NCI-H2171 (cell line): ENCODE results near the gene KRTAP1-5.
"Not testable (repeated sequence)": the region's sequence is repeated elsewhere in the genome, so short reads cannot be mapped to it uniquely, and the experiment has no call there.

ENCODE experiments used
- DNase-seq: peaks from one replicate; lab custom pipeline; 2025; lab: John Stamatoyannopoulos, UW

KRTAP1-5 gene, protein sequence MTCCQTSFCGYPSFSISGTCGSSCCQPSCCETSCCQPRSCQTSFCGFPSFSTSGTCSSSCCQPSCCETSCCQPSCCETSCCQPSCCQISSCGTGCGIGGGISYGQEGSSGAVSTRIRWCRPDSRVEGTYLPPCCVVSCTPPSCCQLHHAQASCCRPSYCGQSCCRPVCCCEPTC

GRCh38 chr17:41026715-41027471 is at the start of gene KRTAP1-5:
KRTAP1-5 (minus strand) TSS chr17:41027208; CDS start chr17:41027155, 53 bp downstream.
- DNase-seq = no peak

GRCh38 chr17:41076788-41077187 is 49.8 kb upstream of the KRTAP1-5 start:
- no peak for DNase-seq

- no peak for DNase-seq
These were observed 46.7 kb upstream of the KRTAP1-5 start for GRCh38 chr17:41073676-41074075.

- DNase-seq = no peak
These were observed 44.8 kb upstream of the KRTAP1-5 start for GRCh38 chr17:41071606-41072360.

DNA sequence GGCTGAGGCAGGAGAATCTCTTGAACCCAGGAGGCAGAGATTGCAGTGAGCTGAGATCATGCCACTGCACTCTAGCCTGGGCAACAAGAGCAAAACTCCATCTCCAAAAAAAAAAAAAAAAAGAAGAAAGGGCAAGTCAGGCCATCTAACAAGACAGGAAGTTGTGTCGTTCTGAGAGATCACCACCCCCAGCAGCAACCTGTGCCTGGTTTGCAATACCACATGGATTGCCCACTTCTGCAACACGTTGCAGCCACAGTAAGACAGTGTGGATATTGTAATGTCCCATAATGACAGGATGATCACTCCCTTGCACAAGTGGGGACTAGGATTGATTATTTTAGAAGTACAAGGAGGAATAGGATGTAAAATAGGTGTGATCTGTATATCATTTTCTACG is 42.0 kb upstream of the KRTAP1-5 start:
- no peak for DNase-seq

GRCh38 chr17:41067281-41067680 is 40.3 kb upstream of the KRTAP1-5 start:
- DNase-seq = no peak

DNA sequence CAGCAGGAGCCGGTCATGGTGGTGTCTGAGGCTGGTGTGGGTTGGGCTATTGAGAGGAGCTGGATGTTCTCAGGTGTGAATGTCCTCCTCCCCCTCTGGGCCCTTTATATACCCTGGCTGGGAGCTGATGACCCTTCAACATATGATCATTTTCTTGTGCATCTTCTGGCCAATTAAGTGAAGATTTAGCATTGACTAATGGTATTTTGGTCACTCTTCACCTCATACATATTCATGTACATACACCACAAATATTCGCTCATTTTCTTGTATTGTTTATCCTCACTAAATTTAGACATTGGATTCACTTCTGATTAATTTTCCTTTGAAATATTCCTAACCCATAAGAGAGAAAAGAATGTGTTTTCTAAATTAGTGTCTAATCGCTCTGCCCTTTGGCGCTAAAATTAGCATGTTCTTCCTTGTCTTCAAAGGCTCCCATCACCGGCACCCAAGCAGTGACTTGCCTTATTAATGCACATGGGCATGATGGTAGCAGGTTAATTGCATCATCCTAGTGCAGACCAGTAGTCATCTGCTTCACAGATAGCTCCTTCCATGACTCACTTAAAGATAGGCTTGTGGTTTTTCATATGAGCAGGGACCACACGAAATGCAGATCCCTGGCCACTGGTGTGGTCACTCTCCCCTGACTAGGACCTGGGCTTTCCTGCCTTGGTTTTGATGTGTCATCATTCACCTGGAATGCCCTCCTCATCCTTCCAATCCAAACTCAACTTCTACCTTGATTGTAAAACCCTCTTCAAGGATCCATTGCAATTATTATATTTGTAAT is 39.0 kb upstream of the KRTAP1-5 start, which contains the start of gene KRTAP2-4:
Gene KRTAP2-4, minus strand, starts transcription at position 51 of the 796 bp plus-strand sequence. Its CDS starts 34 bp downstream, at position 17.
- DNase-seq = no peak

DNA sequence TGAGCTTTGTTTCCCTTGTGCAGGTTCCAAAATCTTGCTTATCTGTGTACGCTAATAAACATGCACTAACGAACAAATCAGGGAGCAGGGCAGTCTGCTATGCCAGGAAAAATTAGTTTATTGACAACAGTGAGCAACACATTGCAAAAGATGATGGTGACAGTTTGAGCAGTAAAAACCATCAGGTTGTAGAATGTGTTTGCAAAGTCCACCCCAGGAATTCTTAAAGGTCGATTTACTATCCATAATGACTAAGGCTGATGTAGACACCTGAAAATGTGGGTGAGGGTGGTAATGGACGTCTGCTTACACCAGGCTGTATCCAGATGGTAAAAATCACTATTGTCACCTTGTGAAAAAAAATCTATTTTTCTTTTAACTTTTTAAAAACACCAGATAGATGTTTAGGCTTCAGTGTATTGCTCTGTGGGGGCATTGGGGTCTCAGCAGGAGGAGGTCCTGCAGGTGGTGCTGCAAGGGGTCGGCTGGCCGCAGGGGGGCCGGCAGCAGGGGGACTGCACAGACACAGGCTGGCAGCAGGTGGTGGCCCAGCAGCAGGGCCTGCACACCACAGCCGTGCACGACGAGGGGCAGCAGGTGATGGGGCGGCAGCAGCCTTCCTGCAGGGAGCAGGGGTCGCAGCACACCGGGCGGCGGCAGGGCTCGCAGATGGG is 38.1 kb upstream of the KRTAP1-5 start:
- DNase-seq = not testable (repeated sequence)

- no peak for DNase-seq
These were observed 37.3 kb upstream of the KRTAP1-5 start for GRCh38 chr17:41064301-41064700.

DNA sequence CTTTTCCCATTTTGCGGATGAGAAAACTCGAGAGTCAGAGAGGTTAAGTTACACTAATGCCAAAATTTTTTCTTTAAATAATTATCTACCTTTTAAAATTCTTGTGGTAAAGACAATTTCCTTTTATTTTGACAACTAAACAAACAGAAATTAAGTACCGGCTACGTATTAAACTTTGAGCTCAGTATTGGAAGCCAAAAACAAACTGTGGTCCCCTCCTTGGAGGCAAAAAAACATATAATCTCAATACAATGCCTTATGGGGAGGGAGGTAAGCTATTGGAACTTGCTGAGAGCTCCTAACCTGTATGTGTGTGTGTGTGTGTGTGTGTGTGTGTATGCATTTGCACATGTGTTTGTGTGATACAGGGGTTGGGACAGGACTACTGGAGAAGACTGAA is 36.4 kb upstream of the KRTAP1-5 start:
- no peak for DNase-seq

GRCh38 chr17:41061964-41062363 is 35.0 kb upstream of the KRTAP1-5 start:
- DNase-seq = no peak

- no peak for DNase-seq
These were observed 33.1 kb upstream of the KRTAP1-5 start, which contains the start of gene KRTAP2-3 for GRCh38 chr17:41060052-41060604. KRTAP2-3 (minus strand) TSS chr17:41060114; CDS start chr17:41060050, 64 bp downstream.

GRCh38 chr17:41059276-41060051 is 32.5 kb upstream of the KRTAP1-5 start:
- not testable (repeated sequence) for DNase-seq

GRCh38 chr17:41058741-41059140 is 31.7 kb upstream of the KRTAP1-5 start:
- no peak for DNase-seq

DNA sequence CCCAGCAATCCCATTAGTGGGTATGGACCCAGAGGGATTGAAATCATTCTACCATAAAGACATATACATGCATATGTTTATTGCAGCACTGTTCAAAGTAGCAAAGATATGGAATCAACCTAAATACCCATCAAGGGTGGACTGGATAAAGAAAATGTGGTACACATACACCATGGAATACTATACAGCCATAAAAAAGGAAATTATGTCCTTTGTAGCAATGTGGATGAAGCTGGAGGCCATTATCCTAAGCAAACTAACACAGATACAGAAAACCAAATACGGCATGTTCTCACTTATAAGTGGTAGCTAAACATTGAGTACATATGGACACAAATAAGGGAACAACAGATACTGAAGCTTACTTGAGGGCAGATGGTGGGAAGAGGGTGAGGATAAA is 30.5 kb upstream of the KRTAP1-5 start:
- DNase-seq = no peak

DNA sequence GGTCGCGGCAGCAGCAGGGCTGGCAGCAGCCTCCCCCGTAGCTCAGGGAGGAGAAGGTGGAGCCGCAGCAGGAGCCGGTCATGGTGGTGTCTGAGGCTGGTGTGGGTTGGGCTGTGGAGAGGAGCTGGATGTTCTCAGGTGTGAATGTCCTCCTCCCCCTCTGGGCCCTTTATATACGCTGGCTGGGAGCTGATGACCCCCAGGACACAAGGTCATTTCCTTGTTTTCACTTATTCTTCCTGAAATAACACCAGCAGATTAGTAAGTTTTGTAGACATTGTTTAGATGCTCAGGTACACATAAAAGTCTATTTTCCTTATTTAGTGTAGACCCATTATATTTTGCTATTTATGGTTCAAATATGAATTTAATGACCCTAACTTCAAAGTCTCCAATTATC is 28.1 kb upstream of the KRTAP1-5 start, which contains the start of gene KRTAP2-2:
Gene KRTAP2-2, minus strand, starts transcription at position 101 of the 400 bp plus-strand sequence. Its CDS starts 19 bp downstream, at position 82.
- DNase-seq = not testable (repeated sequence)

DNA sequence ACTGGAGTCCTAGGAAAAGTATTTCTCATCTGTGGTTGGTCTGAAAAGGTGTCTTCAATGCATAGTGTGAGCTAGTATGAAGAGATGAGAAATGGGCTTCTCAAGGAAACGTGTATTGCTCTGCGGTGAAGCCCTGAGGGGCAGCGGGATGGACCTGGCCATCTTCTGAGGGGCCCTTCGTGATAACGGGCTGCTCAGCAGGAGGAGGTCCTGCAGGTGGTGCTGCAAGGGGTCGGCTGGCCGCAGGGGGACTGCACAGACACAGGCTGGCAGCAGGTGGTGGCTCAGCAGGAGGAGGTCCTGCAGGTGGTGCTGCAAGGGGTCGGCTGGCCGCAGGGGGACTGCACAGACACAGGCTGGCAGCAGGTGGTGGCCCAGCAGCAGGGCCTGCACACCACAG is 27.5 kb upstream of the KRTAP1-5 start:
- not testable (repeated sequence) for DNase-seq

GRCh38 chr17:41054025-41054424 is 27.0 kb upstream of the KRTAP1-5 start:
- DNase-seq = no peak

DNA sequence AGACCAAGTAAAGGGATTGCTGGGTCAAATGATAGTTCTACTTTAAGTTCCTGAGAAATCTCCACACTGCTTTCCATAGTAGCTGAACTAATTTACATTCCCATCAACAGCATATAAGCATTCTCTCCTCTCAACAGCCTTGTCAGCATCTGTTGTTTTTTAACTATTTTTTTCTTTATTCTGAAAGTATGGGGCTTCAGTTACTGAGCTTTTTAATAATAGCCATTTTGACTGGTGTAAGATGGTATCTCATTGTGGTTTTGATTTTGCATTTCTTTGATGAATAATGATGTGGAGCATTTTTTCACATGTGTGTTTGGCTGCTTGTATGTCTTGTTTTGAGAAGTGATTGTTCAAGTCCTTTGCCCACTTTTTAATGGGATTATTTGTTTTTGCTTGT is 25.6 kb upstream of the KRTAP1-5 start:
- DNase-seq = no peak

GRCh38 chr17:41049110-41049509 is 22.1 kb upstream of the KRTAP1-5 start:
- DNase-seq = no peak
